GM23338 (cell line): ENCODE measurements around the gene AMPD3. TPM values are rescaled to one million over a fixed set of nuclear protein-coding genes. Genes with fewer than 3 reads are reported as not detected.

Experiments used
- ATAC-seq: fragments of 200-7000 bp; cut with Tn5 transposase; 3 replicates; pipeline ENCODE4 v1.9.1; 2020
- DNase-seq: peaks from one replicate; pipeline ENCODE4 v3.0.0-alpha.2; 2015; ENCODE audit warnings: low spot score
- H2AFZ ChIP-seq: fragments of 200-600 bp; sonication (generic); 2 replicates; pipeline ENCODE4 v1.8.0; 2016; ENCODE audit warnings: antibody characterized with exemption, mild to moderate bottlenecking, moderate library complexity
- H3F3A ChIP-seq: fragments of 200-600 bp; sonication (generic); replicated peaks from 2 replicates; pipeline ENCODE4 v1.8.0; 2017; ENCODE audit warnings: antibody characterized with exemption, mixed run types, low read depth
- H3K27ac ChIP-seq: fragments of 200-600 bp; sonication (generic); 2 replicates; pipeline ENCODE4 v1.6.1; 2016; ENCODE audit warnings: low read depth
- H3K27me3 ChIP-seq: fragments of 200-600 bp; sonication (generic); 2 replicates; pipeline ENCODE4 v1.8.0; 2016; ENCODE audit warnings: mild to moderate bottlenecking, mixed run types, moderate library complexity; ENCODE audit not compliant: insufficient read depth
- H3K36me3 ChIP-seq: fragments of 200-600 bp; sonication (generic); 2 replicates; pipeline ENCODE4 v1.8.0; 2016; ENCODE audit warnings: mild to moderate bottlenecking; ENCODE audit not compliant: insufficient read depth
- H3K4me1 ChIP-seq: fragments of 200-600 bp; sonication (generic); 2 replicates; pipeline ENCODE4 v1.8.0; 2016; ENCODE audit warnings: mild to moderate bottlenecking, moderate library complexity; ENCODE audit not compliant: insufficient read depth
- H3K4me2 ChIP-seq: fragments of 200-600 bp; sonication (generic); 2 replicates; pipeline ENCODE4 v1.7.1; 2017; ENCODE audit warnings: mixed run types
- H3K4me3 ChIP-seq: fragments of 200-600 bp; sonication (generic); 2 replicates; pipeline ENCODE4 v1.6.1; 2016; ENCODE audit warnings: mixed run types
- H3K79me2 ChIP-seq: fragments of 200-600 bp; sonication (generic); replicated peaks from 2 replicates; pipeline ENCODE4 v1.8.0; 2017; ENCODE audit warnings: mild to moderate bottlenecking; ENCODE audit not compliant: insufficient read depth
- H3K9me2 ChIP-seq: fragments of 200-600 bp; sonication (generic); 2 replicates; pipeline ENCODE4 v1.8.0; 2017; ENCODE audit not compliant: insufficient read depth
- H4K20me1 ChIP-seq: fragments of 200-600 bp; sonication (generic); replicated peaks from 2 replicates; pipeline ENCODE4 v1.8.0; 2017; ENCODE audit warnings: mild to moderate bottlenecking; ENCODE audit not compliant: insufficient read depth
- H3K27ac Mint-ChIP-seq: 2 replicates; pipeline ENCODE4 v1.8.0; 2020; ENCODE audit warnings: inconsistent platforms, mild to moderate bottlenecking, moderate library complexity, mixed read lengths
- H3K27me3 Mint-ChIP-seq: 3 replicates; pipeline ENCODE4 v1.8.0; 2022; ENCODE audit warnings: low read depth, mild to moderate bottlenecking, moderate library complexity, mixed read lengths, inconsistent platforms; ENCODE audit not compliant: insufficient read depth, poor library complexity
- H3K36me3 Mint-ChIP-seq: 3 replicates; pipeline ENCODE4 v1.8.0; 2021; ENCODE audit warnings: low read depth, mild to moderate bottlenecking, inconsistent platforms, moderate library complexity, mixed read lengths
- H3K4me1 Mint-ChIP-seq: 3 replicates; pipeline ENCODE4 v1.8.0; 2020; ENCODE audit warnings: mild to moderate bottlenecking, inconsistent platforms, mixed read lengths
- H3K4me3 Mint-ChIP-seq: 3 replicates; pipeline ENCODE4 v1.8.0; 2021; ENCODE audit warnings: moderate library complexity, mild to moderate bottlenecking, inconsistent platforms, mixed read lengths
- H3K9me3 Mint-ChIP-seq: 3 replicates; pipeline ENCODE4 v1.8.0; 2020; ENCODE audit warnings: moderate library complexity, mild to moderate bottlenecking, inconsistent platforms, mixed read lengths
- CREB1 ChIP-seq: fragments of 250-450 bp; sonication (Bioruptor Pico); IDR thresholded peaks from 2 replicates; pipeline ENCODE4 v1.5.0; 2020; ENCODE audit warnings: low read depth, mild to moderate bottlenecking, moderate library complexity
- CTCF ChIP-seq, 2 experiments: fragments of 200-600 bp in 1 of 2; sonication (generic) in 1 of 2; conservative IDR thresholded peaks; 2 replicates each; pipeline versions ENCODE4 v1.5.1 to v1.6.1; 2016 to 2017; ENCODE audit warnings: antibody characterized with exemption in 2 of 2, low read depth in 2 of 2, mild to moderate bottlenecking in 2 of 2, moderate library complexity in 1 of 2
- EZH2 ChIP-seq: fragments of 200-600 bp; sonication (generic); IDR thresholded peaks from one replicate; pipeline ENCODE4 v1.8.0; 2017; ENCODE audit warnings: antibody characterized with exemption, mild to moderate bottlenecking, low read depth; ENCODE audit not compliant: unreplicated experiment
- EZH2phosphoT487 ChIP-seq: fragments of 200-600 bp; sonication (generic); IDR thresholded peaks from one replicate; pipeline ENCODE4 v1.8.1; 2018; ENCODE audit warnings: antibody characterized with exemption; ENCODE audit not compliant: unreplicated experiment
- JUNB ChIP-seq: IDR thresholded peaks from one replicate; pipeline ENCODE4 v1.6.1; 2016; ENCODE audit warnings: antibody characterized with exemption; ENCODE audit not compliant: unreplicated experiment
- POLR2AphosphoS5 ChIP-seq: IDR thresholded peaks from 2 replicates; pipeline ENCODE4 v1.6.1; 2016; ENCODE audit warnings: antibody characterized with exemption, low read depth
- ZNF114 ChIP-seq: fragments of 250-450 bp; sonication (Bioruptor Pico); IDR thresholded peaks from 2 replicates; pipeline ENCODE4 v1.5.0; 2020; ENCODE audit warnings: mild to moderate bottlenecking, moderate library complexity
- ZNF331 ChIP-seq: fragments of 250-450 bp; sonication (Bioruptor Pico); IDR thresholded peaks from 2 replicates; pipeline ENCODE4 v1.5.0; 2020; ENCODE audit warnings: low read depth, mild to moderate bottlenecking, moderate library complexity
- ZNF462 ChIP-seq: fragments of 250-450 bp; sonication (Bioruptor Pico); IDR thresholded peaks from 2 replicates; pipeline ENCODE4 v1.5.0; 2020; ENCODE audit warnings: mild to moderate bottlenecking, moderate library complexity
- polyA plus RNA-seq: library from polyadenylated mRNA; unstranded; fragments of >200 nt; fragmentation: Nextera tagmentation; extraction: Ambion mirVana; gene quantifications from 2 replicates; pipeline ENCODE4 v1.2.1, GENCODE V29; 2016
- total RNA-seq: library from RNA; depleted of rRNA; stranded (reverse); fragments of >200 nt; shearing (Covaris generic); gene quantifications from 2 replicates; pipeline ENCODE4 v1.2.3, GENCODE V29; 2014

AMPD3 gene
- total and polyA plus RNA-seq, 2 experiments from 2014 or later = 1.6 to 2.1 TPM

GRCh38 chr11:10541561-10541930 is 86.5 kb downstream of the AMPD3 start (continued):
- no peak for TF ChIP-seq CTCF (conservative IDR thresholded peaks at IDR 0.05; ENCODE audit: low read depth in 2 of 2)
- TF ChIP-seq EZH2phosphoT487 = no peak
- no peak for TF ChIP-seq JUNB

- Histone ChIP-seq H3K79me2 (no peaks in the 10 kb centered on the region), H3K4me2 (no peak overlapping the region)
- no peak for TF ChIP-seq EZH2
- no peak for TF ChIP-seq POLR2AphosphoS5
- TF ChIP-seq ZNF331 = no peak
- TF ChIP-seq ZNF462 (CRISPR knock-in tag) = no peak
- TF ChIP-seq CREB1 (CRISPR knock-in tag) = no peak
- TF ChIP-seq ZNF114 (CRISPR knock-in tag) = no peak
Measured at GRCh38 chr11:10542776-10543175, 87.7 kb downstream of the AMPD3 start.

More at GRCh38 chr11:10542776-10543175, 87.7 kb downstream of the AMPD3 start:
- H3K4me1 ChIP-seq = peaks cover 9% of the 10 kb centered on the region
- Mint-ChIP-seq H3K27me3 (peaks cover 6% of the 10 kb centered on the region), H3K4me3 (no peak overlapping the region), H3K36me3 (peaks cover 3% of the 10 kb centered on the region), H3K4me1 (peaks cover 8% of the 10 kb centered on the region), H3K9me3 (peaks cover 16% of the 10 kb centered on the region), H3K27ac (no peak overlapping the region)
- H3F3A ChIP-seq = no peaks in the 10 kb centered on the region
- no peak for ATAC-seq
- no peaks in the 10 kb centered on the region for H3K9me2 ChIP-seq
- H3K36me3 ChIP-seq = no peaks in the 10 kb centered on the region
- no peak overlapping the region for H2AFZ ChIP-seq
- H3K4me3 ChIP-seq = no peak overlapping the region
- H4K20me1 ChIP-seq = no peaks in the 10 kb centered on the region
- DNase-seq = no peak
- no peak overlapping the region for H3K27ac ChIP-seq
- peaks cover 9% of the 10 kb centered on the region; the same call in 1 of the 2 replicates for H3K27me3 ChIP-seq
